ENCODE results near the gene CRB2.

Gene CRB2

GRCh38 chr9:123349033-123349432 lies 7.0 kb upstream of the CRB2 start:
- DNase-seq: no peak

- peak; percentile 79 for DNase-seq
These were observed 6.1 kb upstream of the CRB2 start for GRCh38 chr9:123349691-123350480.

GRCh38 chr9:123350590-123351310 lies 5.2 kb upstream of the CRB2 start:
- DNase-seq: peak; percentile 64

- peak; percentile 54 for DNase-seq
These were observed 3.0 kb upstream of the CRB2 start for GRCh38 chr9:123353041-123353440.

DNA sequence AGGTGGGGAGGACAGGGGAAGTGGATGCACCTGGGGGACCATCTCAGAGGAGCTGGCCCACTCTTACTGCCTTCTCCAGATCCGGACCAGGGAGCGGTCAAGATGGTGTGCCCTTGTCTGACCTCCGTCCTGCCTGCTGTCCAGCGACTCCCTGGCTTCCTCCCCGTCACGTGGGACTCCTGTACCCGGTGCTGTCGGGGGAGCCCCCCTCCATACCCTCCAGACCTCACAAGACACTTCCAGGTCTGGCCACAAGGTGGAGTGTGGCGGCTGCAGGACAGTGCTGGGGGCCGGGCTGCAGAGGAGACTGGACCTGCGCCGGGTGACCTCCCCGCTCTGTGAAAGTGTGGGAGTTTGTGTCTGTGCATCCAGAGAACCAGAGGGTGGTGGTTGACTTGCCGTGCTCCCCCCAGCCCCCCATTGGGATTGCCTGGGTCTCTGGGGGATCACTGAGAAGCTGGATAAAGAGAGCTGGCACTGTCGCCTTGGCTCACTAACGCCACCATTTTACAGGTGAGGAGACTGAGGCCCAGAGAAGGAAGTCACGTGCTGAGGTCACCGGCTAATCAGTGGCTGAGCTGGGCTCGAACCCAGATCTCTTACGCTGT lies 1.9 kb upstream of the CRB2 start:
- peak; percentile 77 for DNase-seq

GRCh38 chr9:123354806-123355508 lies 1.0 kb upstream of the CRB2 start:
- peak; percentile 37 for DNase-seq

DNA sequence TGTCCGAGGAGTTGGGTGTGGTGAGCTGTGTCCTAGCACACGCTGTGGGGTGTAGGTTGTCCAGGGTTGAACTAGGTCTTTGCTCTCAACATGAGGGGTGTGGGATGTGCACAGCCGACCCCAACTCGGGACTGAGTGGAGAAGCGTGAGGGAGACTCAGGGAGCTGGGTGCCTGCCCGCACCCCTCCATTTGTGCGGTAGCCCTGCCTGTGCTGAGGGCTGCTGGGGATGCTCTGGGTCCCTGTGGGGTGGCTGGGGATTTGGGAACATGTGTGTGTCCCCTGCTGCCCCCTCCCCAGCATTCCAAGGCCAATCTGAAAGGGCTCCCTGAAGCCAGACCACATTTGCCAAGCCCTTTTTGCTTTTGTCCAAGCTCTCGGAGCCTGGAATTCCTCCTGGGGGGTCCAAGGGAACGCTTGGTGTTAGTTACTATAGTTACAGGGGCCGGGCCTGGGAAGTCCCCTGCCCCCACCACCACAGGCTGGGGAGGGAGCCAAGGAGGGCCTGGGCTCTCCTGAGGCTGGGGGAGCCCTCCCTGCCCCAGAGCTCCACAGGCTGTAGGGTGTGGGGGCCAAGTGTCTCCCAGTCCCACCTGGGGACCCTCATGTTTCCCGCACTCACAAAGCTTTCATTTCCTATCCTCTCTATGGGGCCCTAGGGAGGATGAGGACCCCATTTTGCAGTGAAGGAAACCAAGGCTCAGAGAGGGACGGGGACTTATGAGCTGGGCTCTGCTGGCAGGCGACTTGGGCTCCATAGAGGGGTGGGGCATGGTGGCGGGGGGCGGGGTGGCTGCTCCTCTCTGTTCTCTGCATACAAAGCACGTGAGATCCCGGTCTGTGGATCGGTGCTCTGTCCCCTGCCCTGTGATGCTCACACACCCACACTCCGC lies 1.1 kb downstream of the CRB2 start:
- DNase-seq: peak; percentile 37

DNA sequence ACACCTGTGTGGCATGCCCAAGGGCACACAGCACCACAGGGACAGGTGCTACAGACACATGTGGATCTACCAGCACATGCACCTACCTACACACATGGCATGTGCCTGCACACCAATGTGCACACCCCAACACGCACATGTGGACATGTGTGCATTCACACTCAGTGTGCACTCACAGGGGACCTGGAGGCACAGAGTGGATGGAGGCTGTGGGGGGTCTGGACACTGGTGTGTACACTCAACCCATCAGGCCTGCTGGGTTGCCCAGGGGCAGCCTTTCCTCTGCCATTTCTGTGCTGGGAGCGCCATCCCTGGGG lies 1.7 kb downstream of the CRB2 start:
- peak; percentile 25 for DNase-seq

- DNase-seq: peak; percentile 50
These were observed 2.3 kb downstream of the CRB2 start for GRCh38 chr9:123358181-123358905.

DNA sequence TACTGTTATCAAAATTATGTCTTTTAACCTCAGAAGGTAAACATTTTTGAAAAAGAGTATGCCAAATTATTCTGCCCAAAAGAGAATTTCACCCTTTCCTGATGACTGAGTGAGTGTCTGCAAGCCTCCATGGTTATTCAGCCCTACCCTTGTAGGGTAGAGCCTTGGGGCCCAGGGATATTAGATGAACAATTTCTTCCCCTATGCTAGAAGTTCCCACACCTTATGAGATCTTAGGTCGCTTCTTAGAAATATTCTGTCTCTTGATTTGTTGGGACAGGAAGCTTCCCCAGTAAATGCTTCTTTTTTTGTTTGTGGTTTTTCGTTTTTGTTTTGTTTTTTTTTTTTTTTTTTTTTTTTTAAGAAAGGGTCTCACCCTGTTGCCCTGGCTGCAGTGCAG lies 3.1 kb downstream of the CRB2 start:
- DNase-seq: no peak

DNA sequence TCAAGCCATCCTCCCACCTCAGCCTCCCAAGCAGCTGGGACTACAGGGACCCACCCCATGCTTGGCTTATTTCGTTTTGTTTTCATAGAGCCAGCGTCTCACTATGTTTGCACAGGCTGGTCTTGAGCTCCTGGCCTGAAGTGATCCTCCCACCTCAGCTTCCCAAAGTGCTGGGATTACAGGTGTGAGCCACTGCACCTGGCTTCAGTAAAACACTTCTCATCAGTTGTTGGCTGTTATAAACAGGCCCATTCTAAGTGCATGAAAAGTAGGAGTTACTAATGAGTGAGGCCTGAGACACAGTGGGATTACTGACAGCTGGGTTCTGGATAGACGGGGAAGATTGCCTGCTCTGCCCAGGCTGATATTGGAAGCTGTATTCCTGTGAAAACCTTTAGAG lies 3.5 kb downstream of the CRB2 start:
- DNase-seq: peak; percentile 91

DNA sequence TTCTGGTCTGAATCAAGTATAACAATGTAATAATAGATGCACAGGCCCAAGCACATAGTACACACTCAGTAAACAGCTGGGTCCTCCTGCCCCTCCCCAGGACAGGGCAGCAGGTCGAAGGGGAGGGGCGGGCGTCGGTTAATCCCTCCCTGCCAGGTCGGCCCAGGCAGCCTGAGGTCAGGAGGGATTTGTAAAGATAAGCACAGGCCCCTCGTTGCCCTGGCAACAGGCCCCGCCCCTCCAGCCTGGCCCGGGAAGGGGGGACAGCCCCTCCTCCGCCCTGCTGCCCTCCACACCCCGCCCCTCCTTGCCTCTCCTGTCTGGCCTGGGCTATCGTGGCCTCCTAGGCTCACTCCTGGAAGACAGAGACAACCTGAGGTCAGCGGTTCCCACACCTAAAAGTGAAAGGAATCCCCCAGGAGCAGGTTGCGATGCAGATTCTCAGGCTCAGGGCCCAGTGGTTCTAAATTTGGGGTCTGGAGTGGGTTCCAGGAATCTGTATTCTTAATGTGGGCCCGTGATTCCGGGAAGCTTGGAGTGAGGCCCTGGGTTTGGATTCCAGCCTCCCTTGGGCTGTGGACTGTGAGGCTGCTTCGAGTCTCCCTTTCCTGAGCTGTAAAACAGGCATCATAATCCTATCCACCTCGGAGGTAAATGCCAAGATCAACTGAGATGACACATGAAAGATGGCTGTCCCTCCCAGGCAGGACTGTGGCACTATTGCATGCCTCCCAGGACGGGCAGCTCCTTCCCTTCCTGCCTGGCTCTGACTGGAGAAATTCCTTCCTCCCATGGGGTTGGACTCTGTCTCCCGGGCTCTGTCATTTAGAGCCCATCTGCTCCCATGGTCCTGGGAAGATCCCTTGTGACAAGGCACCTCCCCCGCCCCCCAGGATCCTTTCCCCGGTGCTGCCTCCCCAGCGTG lies 4.4 kb downstream of the CRB2 start:
- DNase-seq: peak; percentile 90

DNA sequence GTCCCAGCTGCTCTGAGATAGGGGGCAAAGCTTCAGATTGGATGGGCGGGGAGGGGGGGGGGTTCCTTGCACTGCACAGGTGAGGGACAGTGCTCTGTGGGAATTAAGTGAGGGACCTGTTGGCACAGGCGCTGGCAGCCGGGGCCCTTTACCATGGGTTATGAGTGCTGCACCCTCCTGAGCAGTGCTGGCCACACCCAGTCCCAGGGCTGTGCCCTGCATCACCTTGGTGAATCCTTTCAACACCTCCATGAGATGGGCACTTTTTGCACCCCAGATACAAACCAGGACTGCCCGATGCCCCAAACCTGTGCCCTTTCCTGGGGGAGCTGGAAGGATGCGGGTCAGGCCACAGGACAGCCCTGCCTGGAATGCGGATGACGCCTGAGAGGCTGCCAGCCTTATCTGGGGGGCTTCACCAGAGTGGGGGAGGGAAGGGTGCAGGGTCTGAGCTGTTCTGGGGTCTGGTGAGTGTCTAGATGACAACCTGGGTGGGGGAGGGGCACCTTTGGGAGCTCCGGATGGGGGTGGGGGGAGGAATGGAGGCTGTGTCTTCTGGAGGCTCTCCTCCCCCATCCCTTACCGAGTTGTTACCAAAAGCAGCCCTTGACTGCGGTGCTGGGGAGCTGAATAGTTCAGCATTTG lies 5.2 kb downstream of the CRB2 start:
- peak; percentile 43 for DNase-seq

DNA sequence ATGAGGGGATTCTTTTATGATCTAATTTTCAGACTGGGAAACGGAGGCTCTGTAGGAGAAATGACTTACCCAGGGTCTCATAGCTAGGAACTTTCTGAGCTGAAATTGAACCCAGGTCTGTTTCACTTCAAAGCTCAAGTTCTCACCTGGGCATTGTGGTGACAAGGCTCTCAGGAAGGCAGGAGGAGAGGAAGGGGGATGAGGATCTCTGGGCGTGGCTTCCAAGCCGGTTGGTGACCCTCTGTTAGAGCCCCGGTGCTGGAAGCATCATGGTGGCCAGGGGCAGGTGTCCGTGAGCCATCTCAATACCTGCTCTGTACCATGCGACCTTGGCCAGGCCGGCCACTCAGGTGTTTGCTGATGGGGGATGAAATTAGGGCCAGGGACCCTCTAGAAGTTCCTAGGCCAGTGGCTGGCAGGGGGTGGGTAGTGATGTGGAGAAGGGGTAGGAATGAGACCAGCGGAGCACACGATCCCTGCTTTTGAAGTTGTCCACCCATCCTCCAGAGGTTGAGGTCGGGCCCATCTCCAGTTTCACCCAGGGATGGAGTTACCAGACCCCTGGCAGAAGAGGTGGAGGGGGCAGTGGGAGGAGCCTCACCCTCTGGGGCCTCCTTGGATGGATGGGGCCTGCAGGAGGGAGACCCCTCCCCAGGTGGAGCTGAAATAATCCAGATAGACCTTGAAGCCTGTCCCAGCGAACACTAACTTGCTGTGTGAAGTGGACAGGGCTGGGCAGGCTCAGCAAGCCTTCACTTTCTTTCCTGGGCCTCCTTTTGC lies 5.9 kb downstream of the CRB2 start:
- DNase-seq: no peak

DNA sequence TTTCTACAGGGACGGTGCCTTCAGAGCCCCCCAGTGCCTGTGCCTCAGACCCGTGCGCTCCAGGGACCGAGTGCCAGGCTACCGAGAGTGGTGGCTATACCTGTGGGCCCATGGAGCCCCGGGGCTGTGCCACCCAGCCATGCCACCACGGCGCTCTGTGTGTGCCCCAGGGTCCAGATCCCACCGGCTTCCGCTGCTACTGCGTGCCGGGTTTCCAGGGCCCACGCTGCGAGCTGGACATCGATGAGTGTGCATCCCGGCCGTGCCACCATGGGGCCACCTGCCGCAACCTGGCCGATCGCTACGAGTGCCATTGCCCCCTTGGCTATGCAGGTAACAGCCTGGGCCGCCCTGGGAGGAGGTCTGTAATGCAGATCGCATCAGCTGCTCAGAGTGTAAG lies 6.9 kb downstream of the CRB2 start:
- no peak for DNase-seq

DNA sequence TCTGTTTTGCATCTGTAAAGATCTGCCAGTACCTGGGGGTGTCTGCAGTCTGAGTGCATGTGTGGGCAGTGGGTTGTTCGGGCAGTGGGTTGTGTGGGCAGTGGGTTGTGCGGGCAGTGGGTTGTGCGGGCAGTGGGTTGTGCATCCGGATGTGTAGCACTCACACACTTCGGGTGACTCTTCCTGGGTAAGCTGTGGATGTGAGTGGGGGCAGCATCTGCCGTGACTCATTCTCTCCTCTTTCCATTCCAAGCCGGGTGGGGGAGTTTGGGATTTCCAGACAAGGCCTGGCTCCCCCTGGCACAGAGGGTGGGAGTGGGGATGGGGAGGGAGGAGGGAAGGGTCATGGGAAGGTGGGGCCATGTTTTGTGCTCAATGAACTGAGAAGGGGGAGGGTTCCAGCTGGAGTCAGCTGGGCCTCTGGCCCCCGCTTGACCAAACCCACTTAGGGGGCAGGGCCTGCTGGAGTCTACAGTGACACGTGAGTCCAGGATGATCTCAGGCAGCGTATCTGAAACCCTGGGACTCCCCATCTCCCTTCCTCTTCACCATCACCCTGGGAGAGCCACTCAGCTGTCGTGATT lies 8.3 kb downstream of the CRB2 start:
- DNase-seq: peak; percentile 21

DNA sequence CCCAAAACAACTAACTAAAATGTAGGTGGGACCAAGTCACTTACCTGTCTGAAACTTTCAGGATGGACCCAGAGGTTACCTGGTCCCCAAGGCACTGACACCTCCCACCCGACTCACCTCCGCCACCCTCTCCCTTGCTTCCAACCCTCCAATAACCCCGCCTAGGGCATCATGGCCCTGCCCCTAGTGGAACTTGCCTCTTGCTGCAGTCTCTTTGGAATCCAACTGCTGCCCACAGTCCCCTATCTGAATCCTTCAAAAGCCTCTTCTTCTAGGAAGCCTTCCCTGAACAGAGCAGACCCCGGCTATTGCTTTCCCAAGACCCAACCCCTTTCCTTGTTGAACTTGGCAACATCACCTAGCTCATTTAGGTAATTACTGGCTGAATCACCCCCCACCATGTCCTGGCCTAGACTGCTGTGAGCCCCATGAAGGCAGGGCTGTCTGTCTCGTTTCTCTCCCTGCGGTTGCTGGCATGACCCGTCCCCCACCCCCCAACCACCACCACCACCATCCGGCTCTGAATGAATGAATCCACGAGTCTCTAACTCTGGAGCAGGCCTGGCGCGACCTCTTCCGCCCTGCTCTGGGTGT lies 9.4 kb downstream of the CRB2 start:
- DNase-seq: peak; percentile 91

GRCh38 chr9:123365881-123366528 lies 10.0 kb downstream of the CRB2 start:
- no peak for DNase-seq

All from NCI-H69 (cell line).